Mesenchymal stem cell (in vitro differentiated cells and primary cell): ENCODE measurements around the gene UBQLN1.
A peak's percentile ranks its signal among the peaks of the same experiment; 100 is the strongest.

Source experiments
- DNase-seq: peaks from one replicate; pipeline ENCODE4 v3.0.0-alpha.2; 2013
- H2AFZ ChIP-seq: one replicate; pipeline ENCODE4 v1.6.1; 2013; ENCODE audit warnings: low read depth, mild to moderate bottlenecking, control low read depth, inconsistent platforms, low read length, moderate library complexity
- H2AK5ac ChIP-seq: 2 replicates; pipeline ENCODE4 v1.6.1; 2013; ENCODE audit warnings: low read length, moderate library complexity, mild to moderate bottlenecking, inconsistent platforms; ENCODE audit not compliant: severe bottlenecking
- H2BK120ac ChIP-seq: one replicate; pipeline ENCODE4 v1.6.1; 2013; ENCODE audit warnings: low read depth, mild to moderate bottlenecking, inconsistent platforms, low read length, moderate library complexity
- H2BK12ac ChIP-seq, 2 experiments: one replicate each; pipeline ENCODE4 v1.6.1; 2013; ENCODE audit warnings: inconsistent platforms in 2 of 2, low read length in 2 of 2, mild to moderate bottlenecking in 2 of 2, moderate library complexity in 2 of 2, control low read depth in 1 of 2
- H2BK15ac ChIP-seq: one replicate; pipeline ENCODE4 v1.6.1; 2013; ENCODE audit warnings: mild to moderate bottlenecking, low read depth, inconsistent platforms; ENCODE audit not compliant: poor library complexity, severe bottlenecking
- H2BK5ac ChIP-seq: 2 replicates; pipeline ENCODE4 v1.6.1; 2013; ENCODE audit warnings: low read depth, mild to moderate bottlenecking, low read length, control low read depth, inconsistent platforms; ENCODE audit not compliant: poor library complexity, severe bottlenecking
- H3K14ac ChIP-seq, 2 experiments: one replicate each; pipeline ENCODE4 v1.6.1; 2013; ENCODE audit warnings: inconsistent platforms in 2 of 2, low read length in 2 of 2, control low read depth in 1 of 2, mild to moderate bottlenecking in 1 of 2, moderate library complexity in 1 of 2
- H3K18ac ChIP-seq, 2 experiments: one replicate each; pipeline ENCODE4 v1.6.1; 2013; ENCODE audit warnings: inconsistent platforms in 2 of 2, low read length in 2 of 2, control low read depth in 1 of 2, low read depth in 1 of 2, mild to moderate bottlenecking in 1 of 2
- H3K23ac ChIP-seq, 2 experiments: one replicate each; pipeline ENCODE4 v1.6.1; 2013; ENCODE audit warnings: inconsistent platforms in 2 of 2, low read length in 2 of 2, mild to moderate bottlenecking in 2 of 2, moderate library complexity in 2 of 2, control low read depth in 1 of 2
- H3K27ac ChIP-seq: 2 replicates; pipeline ENCODE4 v1.5.1; 2013; ENCODE audit warnings: mild to moderate bottlenecking, moderate library complexity, low read length, control low read depth, inconsistent platforms; ENCODE audit not compliant: poor library complexity, severe bottlenecking
- H3K27me3 ChIP-seq, 2 experiments: 2 replicates each; pipeline versions ENCODE4 v1.6.1 to v1.7.0; 2013; ENCODE audit warnings: low read length in 2 of 2, mild to moderate bottlenecking in 2 of 2, moderate library complexity in 2 of 2, control low read depth in 1 of 2, inconsistent platforms in 1 of 2; ENCODE audit not compliant: control insufficient read depth in 1 of 2, insufficient read depth in 1 of 2
- H3K36me3 ChIP-seq, 2 experiments: 2 replicates each; pipeline versions ENCODE4 v1.6.1 to v1.7.0; 2013; ENCODE audit warnings: low read length in 2 of 2, control low read depth in 1 of 2, inconsistent platforms in 1 of 2, low read depth in 1 of 2, mild to moderate bottlenecking in 1 of 2; ENCODE audit not compliant: insufficient read depth in 2 of 2, control insufficient read depth in 1 of 2
- H3K4ac ChIP-seq, 2 experiments: one replicate each; pipeline ENCODE4 v1.6.1; 2013; ENCODE audit warnings: inconsistent platforms in 2 of 2, low read length in 2 of 2, mild to moderate bottlenecking in 2 of 2, moderate library complexity in 2 of 2, control low read depth in 1 of 2, low read depth in 1 of 2
- H3K4me1 ChIP-seq: 2 replicates; pipeline ENCODE4 v1.6.1; 2013; ENCODE audit warnings: low read depth, low read length, control low read depth; ENCODE audit not compliant: control insufficient read depth, insufficient read depth
- H3K4me2 ChIP-seq: 2 replicates; pipeline ENCODE4 v1.6.1; 2013; ENCODE audit warnings: low read length, mild to moderate bottlenecking, inconsistent platforms; ENCODE audit not compliant: poor library complexity, severe bottlenecking
- H3K4me3 ChIP-seq, 2 experiments: 2 replicates each; pipeline versions ENCODE4 v1.5.1 to v1.7.0; 2013; ENCODE audit warnings: low read length in 2 of 2, mild to moderate bottlenecking in 2 of 2, control low read depth in 1 of 2, low read depth in 1 of 2; ENCODE audit not compliant: insufficient read depth in 1 of 2
- H3K79me1 ChIP-seq: replicated peaks from 2 replicates; pipeline ENCODE4 v1.6.1; 2013; ENCODE audit warnings: mild to moderate bottlenecking, control low read depth, low read length, inconsistent platforms; ENCODE audit not compliant: poor library complexity, severe bottlenecking
- H3K9ac ChIP-seq: 2 replicates; pipeline ENCODE4 v1.7.0; 2013; ENCODE audit warnings: mild to moderate bottlenecking, low read length, moderate library complexity
- H3K9me3 ChIP-seq: 2 replicates; pipeline ENCODE4 v1.7.0; 2013; ENCODE audit warnings: mild to moderate bottlenecking, low read length; ENCODE audit not compliant: control insufficient read depth
- H4K8ac ChIP-seq: one replicate; pipeline ENCODE4 v1.6.1; 2013; ENCODE audit warnings: inconsistent platforms, mild to moderate bottlenecking, low read length, moderate library complexity
- H4K91ac ChIP-seq: one replicate; pipeline ENCODE4 v1.6.1; 2013; ENCODE audit warnings: mild to moderate bottlenecking, low read length, inconsistent platforms
- WGBS: methylation state at CpG from one replicate; pipeline ENCODE4 v1.1.7; 2013; ENCODE audit warnings: mixed read lengths; 5-methylcytosine and 5-hydroxymethylcytosine counted together

The UBQLN1 gene

DNA sequence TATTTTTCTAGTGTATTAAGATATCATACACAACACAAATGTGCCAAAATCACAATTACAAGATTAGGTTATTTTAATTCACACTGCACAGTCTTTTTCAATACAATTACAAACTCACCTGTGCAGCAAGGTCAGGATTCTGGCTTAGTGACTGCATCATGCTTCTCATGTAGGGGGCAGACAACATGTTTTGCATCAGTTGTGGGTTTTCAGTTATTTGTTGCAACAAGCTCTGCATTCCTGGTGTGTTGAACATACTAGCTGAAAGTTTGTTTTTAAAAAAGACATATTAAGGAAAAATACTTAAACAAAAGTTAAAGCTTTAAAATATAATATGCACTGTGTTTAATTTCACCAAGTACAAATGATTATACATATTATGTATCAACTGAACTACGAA is 38.7 kb downstream of the UBQLN1 start:
- no peak overlapping the region for H3K27ac ChIP-seq
- no peak overlapping the region for H3K4me3 ChIP-seq
- peaks cover 19 to 97% of the 10 kb centered on the region in 2 experiments for H3K36me3 ChIP-seq
- H3K4me2 ChIP-seq, result no peak overlapping the region
- no peak overlapping the region for H2AFZ ChIP-seq
- no peak for DNase-seq
- no peak overlapping the region for H2BK15ac ChIP-seq
- H2AK5ac ChIP-seq, result no peak overlapping the region
- no peak overlapping the region for H3K14ac ChIP-seq
- no CpG with 5 or more reads among the region's 1 CpG for WGBS
- no peak overlapping the region for H3K9ac ChIP-seq
- no peaks in the 10 kb centered on the region for H3K27me3 ChIP-seq
- no peak overlapping the region for H4K8ac ChIP-seq
- peaks cover 23% of the 10 kb centered on the region for H3K79me1 ChIP-seq
- no peaks in the 10 kb centered on the region for H3K4me1 ChIP-seq
- no peak overlapping the region for H4K91ac ChIP-seq
- no peak overlapping the region for H2BK5ac ChIP-seq
- no peak overlapping the region for H2BK12ac ChIP-seq
- H3K9me3 ChIP-seq, result no peaks in the 10 kb centered on the region
- H2BK120ac ChIP-seq, result no peak overlapping the region
- no peak overlapping the region for H3K4ac ChIP-seq
- H3K18ac ChIP-seq, result no peak overlapping the region
- no peak overlapping the region for H3K23ac ChIP-seq

DNA sequence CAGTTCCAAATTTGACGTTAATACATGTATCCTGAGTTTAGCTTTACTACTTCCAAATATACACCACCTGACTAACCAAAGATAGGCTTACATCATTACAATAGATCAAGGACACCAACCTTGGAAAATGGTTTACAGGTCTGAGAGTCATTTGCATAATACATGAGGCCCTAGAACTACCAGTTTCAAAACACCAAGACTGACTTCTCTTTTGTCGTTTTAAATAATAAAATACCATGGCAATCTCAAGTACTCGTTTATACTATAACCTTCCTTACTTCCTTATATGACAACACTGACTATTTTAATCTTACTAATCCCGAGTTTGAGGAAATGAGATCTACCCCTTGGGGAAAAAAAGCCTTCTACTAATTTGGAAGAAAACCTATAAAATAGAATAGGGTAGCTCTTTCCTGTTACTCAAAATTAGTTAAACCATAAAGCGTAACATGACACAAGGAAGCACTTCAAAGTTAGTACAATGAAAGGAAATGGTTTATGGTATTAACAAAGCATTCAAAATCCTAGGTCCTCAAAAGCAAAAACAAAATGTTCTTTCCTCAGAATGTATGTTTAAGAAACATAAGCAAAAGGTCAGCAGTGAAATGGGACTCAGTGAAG is 42.1 kb downstream of the UBQLN1 start:
- Histone ChIP-seq H3K14ac (no peak overlapping the region), H3K4me2 (no peak overlapping the region), H3K9ac (no peak overlapping the region), H4K91ac (no peak overlapping the region), H2BK15ac (no peak overlapping the region), H3K27ac (no peak overlapping the region), H3K27me3 (no peaks in the 10 kb centered on the region), H2BK12ac (no peak overlapping the region), H2AK5ac (no peak overlapping the region), H2BK5ac (no peak overlapping the region), H3K18ac (no peak overlapping the region), H2BK120ac (no peak overlapping the region), H4K8ac (no peak overlapping the region), H3K36me3 (peaks cover 14 to 97% of the 10 kb centered on the region in 2 experiments), H3K4me1 (no peaks in the 10 kb centered on the region), H3K23ac (no peak overlapping the region), H3K9me3 (no peaks in the 10 kb centered on the region), H3K4ac (no peak overlapping the region), H3K79me1 (peaks cover 19% of the 10 kb centered on the region), H2AFZ (no peak overlapping the region), H3K4me3 (no peak overlapping the region)
- DNase-seq, result peak; percentile 33
- 76% methylated on average over 3 of the region's 5 CpGs for WGBS

DNA sequence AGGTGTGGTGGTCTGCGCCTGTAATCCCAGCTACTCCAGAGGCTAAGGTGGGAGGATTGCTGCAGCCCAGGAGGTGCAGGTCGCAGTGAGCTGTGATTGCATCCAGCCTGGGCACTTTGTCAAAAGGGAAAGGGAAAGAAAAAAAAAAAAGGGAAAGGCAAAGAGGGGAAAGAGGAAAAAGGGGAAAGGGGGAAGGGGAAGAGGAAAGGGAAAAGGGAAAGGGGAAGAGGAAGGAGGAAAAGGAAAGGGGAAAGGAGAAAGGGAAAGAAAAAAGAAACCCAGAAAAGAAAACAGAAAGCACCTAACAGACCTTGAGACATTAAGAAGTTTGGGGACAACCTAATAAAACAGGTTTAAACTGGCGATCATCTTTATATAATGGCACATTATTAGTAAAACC is 44.8 kb downstream of the UBQLN1 start:
- no peak overlapping the region for H3K4ac ChIP-seq
- no peak overlapping the region for H2BK120ac ChIP-seq
- no peak overlapping the region for H4K8ac ChIP-seq
- no peak overlapping the region for H3K18ac ChIP-seq
- WGBS, result 91% methylated on average over 2 of the region's 3 CpGs
- H3K27ac ChIP-seq, result no peak overlapping the region
- no peak overlapping the region for H2AK5ac ChIP-seq
- H3K4me3 ChIP-seq, result no peak overlapping the region
- H2BK5ac ChIP-seq, result no peak overlapping the region
- no peak overlapping the region for H2BK15ac ChIP-seq
- no peak overlapping the region for H2BK12ac ChIP-seq
- no peaks in the 10 kb centered on the region for H3K4me1 ChIP-seq
- H3K27me3 ChIP-seq, result no peaks in the 10 kb centered on the region
- H3K9ac ChIP-seq, result no peak overlapping the region
- H4K91ac ChIP-seq, result no peak overlapping the region
- H3K23ac ChIP-seq, result no peak overlapping the region
- no peaks in the 10 kb centered on the region for H3K9me3 ChIP-seq
- H3K14ac ChIP-seq, result no peak overlapping the region
- no peak overlapping the region for H2AFZ ChIP-seq
- peaks cover 14 to 96% of the 10 kb centered on the region in 2 experiments for H3K36me3 ChIP-seq
- DNase-seq, result no peak
- H3K4me2 ChIP-seq, result no peak overlapping the region
- H3K79me1 ChIP-seq, result peaks cover 22% of the 10 kb centered on the region

DNA sequence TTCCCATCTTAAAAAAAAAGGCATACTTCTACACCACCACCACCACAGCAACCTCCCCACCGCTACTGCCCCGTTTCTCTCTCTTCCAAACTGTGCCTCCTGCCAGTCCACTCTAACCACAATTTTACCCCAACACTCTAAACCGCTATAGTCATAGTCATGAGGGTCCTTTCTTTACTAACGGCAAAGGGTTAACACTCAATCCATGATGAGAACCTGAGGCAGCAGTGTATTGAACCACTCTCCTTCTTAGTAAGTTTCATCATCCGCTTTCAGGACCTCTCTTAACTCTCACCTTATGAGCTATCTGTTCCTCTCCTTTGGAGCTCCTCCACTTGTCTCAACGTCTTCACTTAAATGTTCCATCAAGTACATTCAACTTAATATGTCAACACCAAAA is 50.8 kb downstream of the UBQLN1 start:
- Histone ChIP-seq H3K4me1 (no peaks in the 10 kb centered on the region), H3K9ac (no peak overlapping the region), H2AK5ac (no peak overlapping the region), H3K9me3 (no peaks in the 10 kb centered on the region), H2BK120ac (no peak overlapping the region), H3K4me2 (no peak overlapping the region), H2AFZ (no peak overlapping the region), H3K4ac (no peak overlapping the region), H2BK15ac (no peak overlapping the region), H3K4me3 (no peak overlapping the region), H4K91ac (no peak overlapping the region), H3K27me3 (no peaks in the 10 kb centered on the region), H2BK12ac (no peak overlapping the region), H3K23ac (no peak overlapping the region), H3K27ac (no peak overlapping the region), H3K36me3 (peaks cover 3 to 94% of the 10 kb centered on the region in 2 experiments), H3K18ac (no peak overlapping the region), H3K14ac (no peak overlapping the region), H3K79me1 (peaks cover 27% of the 10 kb centered on the region), H4K8ac (no peak overlapping the region), H2BK5ac (no peak overlapping the region)
- 91% methylated on average over 6 of the region's 6 CpGs for WGBS
- no peak for DNase-seq
